Hematopoietic multipotent progenitor cell treated with erythropoietin and hydrocortisone succinate and interleukin-3 and kit ligand, for 17 days (in vitro differentiated cells): ENCODE measurements around the gene UBE2QL1.

Experiments used
- DNase-seq: peaks from one replicate; pipeline ENCODE4 v3.0.0-alpha.2; 2015; ENCODE audit warnings: low spot score

UBE2QL1 gene

DNA sequence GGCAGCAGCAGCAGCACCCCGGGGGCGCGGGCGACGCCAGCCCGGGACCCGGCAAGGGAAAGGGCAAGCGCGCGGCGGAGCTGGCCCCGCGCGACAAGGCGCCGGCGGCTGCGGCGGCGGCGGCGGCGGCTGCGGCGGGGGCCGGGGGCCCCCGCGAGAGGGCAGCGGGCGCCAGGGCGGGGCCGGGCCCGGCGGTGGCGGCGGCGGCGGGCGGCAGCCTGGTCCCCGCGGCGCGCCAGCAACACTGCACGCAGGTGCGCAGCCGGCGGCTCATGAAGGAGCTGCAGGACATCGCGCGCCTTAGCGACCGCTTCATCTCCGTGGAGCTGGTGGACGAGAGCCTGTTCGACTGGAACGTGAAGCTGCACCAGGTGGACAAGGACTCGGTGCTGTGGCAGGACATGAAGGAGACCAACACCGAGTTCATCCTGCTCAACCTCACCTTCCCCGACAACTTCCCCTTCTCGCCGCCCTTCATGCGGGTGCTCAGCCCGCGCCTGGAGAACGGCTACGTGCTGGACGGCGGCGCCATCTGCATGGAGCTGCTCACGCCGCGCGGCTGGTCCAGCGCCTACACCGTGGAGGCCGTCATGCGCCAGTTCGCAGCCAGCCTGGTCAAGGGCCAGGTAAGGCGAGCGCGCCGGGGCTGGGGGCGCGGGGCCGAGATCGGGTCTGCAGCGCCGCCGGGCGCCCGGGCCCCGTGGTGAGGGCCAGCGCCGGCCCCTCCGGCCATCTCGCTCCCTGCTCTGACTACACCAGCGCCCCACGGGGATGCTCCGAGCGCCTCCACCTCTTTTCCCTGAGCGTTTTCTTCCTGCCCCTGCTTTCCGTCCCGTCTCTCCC lies at the start of gene UBE2QL1:
UBE2QL1 (plus strand) TSS at position 238 of the 843 bp plus-strand sequence; CDS start at position 273, 35 bp downstream.
- no peak for DNase-seq

DNA sequence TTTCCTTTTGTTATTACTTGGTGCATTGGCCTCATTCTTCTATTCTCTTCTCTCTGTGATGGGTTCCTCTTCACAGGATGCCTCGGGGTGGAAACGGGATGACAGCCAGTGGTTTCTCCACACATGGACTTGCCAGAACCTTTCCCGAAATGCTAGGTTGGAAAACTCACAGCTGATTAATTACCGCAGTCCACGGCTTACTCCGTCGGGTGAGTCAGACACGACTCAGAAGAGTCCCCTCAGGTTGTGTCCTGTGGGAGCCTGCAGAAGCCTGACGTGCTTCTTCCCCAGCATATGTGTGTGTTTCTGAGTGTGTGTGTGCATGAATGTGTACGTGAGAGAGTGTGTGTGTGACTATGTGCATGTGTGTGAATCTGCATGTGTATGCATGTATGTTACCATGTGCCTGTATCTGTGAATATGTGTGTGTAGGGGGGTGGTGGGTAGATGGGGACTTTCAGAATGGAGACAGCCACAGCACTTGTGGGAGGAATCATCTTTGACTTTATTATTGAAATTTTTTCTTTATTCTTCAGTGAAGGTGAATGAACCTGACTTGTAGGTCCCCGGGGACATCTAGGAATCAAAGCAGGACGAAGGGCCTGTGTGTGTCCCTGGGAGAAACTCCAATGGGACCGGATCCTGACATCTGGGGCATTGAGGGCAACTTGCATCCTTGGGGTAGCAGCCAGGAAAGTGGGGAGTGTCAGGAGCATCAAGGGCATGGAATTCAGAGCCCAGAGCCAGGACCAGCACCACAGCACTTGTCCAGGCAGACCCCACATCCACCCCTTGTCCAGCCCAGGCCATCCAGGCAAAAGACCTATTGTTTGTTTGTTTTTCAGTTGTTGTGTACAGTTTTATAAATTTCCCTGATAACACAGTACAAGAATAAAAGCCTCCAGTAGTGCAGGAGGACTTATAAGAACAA lies 48.4 kb upstream of the UBE2QL1 start:
- no peak for DNase-seq

DNA sequence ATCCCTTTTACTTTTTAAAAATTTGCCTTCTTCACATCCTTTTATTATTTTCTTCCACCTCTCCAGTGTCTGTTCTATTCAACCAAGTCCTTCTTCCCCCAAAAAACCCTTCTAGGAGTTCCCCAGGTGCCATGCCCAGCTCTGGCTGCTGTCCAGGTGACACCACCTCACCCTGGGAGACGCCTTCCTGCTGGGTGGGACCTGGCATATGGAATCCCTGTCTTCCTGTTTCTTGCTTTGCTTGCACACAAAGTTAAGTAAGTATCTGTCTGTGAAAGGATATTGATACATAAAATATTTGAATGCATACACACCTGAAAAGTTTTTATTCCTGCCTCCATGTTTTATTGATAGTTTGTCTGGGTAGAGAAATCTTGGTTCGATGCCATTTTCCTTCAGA lies 47.2 kb upstream of the UBE2QL1 start:
- DNase-seq, result no peak

- no peak for DNase-seq
Measured at GRCh38 chr5:6402939-6403338, 45.7 kb upstream of the UBE2QL1 start.

DNA sequence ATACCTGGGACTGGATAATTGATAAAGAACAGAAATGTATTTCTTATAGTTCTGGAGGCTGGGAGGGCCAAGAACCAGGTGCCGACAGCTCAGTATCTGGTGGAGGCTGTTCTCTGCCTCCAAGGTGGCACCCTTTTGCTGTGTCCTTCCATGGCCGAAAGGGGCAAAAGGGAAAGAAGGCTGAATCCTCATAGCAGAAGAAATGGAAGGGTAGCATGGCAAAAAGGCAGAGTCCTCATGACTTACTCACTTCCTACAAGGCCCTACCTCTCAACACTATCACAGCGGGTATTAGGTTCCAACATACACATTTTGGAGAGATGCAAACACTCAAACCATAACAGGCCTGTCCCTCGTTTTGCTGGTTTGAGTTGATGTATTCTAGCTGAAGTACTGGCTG lies 45.2 kb upstream of the UBE2QL1 start:
- no peak for DNase-seq

GRCh38 chr5:6404129-6404528 lies 44.5 kb upstream of the UBE2QL1 start:
- DNase-seq, result no peak

DNA sequence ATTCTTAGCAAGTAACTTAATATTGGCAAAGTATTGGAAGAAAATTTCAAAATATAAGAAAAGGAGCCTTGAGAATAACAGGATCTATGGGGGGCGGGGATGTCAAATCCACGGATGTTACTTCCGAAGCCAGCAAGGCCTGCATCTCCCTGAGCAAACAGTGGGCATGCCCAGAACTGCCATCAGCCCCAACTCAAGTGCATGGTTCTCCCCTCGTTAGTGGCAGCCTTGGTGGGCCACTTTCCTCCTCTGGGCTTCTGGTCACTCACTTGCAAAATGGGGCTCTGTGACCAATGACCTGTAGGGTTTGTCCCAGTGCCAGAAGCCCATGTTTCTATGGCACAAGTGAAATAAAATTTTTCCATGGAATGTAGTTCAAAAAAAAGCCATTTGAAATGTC lies 43.1 kb upstream of the UBE2QL1 start:
- DNase-seq, result no peak

DNA sequence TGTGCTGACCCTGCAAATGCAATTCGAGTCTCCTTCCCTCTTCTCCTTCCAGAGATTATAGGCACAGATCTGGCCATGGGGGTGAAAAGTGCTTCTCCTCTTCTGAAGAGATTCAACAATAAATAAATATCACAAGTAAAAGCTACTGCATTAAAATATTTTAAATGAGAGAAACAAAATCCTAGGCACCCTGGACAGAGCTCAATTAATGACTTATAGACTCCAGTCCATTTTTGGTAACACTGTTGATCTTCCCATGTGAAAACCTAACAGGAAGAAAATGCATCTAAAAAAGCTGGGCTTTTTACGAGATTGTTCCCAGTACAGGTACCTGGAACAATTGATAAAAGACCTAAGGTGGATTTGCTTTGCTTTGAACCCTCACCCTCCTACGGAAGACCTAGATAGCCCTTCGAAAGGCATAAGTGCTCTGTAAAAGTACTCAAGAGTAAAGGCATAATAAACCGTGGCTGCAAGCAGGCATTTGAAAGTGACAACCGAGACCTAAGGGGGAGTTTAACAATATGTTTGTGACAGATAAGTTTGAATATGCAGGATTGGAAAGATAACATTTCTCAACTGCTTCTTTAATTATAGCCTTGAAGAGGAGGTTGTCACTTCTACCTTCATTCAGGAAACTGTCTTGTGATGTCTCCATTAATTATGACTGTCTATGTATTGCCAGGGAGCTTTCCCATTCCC lies 41.0 kb upstream of the UBE2QL1 start:
- no peak for DNase-seq

DNA sequence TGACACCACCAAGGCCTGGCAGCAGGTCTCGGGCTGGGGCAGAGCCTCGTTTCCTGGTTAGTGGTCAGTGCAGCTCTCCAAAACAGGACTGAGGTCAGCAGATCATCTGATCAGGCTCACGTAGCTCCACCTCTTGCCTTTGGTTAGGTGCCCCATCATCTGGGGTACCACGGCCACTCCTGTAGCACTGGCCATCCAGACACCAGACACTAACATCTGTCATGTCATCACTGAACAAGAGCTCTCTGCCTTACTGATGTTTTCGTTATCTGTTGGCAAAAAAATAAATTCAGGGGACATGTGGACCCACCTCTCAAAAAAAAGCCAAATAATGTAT lies 40.4 kb upstream of the UBE2QL1 start:
- DNase-seq, result no peak

GRCh38 chr5:6408627-6409446 lies 39.8 kb upstream of the UBE2QL1 start:
- DNase-seq, result no peak

DNA sequence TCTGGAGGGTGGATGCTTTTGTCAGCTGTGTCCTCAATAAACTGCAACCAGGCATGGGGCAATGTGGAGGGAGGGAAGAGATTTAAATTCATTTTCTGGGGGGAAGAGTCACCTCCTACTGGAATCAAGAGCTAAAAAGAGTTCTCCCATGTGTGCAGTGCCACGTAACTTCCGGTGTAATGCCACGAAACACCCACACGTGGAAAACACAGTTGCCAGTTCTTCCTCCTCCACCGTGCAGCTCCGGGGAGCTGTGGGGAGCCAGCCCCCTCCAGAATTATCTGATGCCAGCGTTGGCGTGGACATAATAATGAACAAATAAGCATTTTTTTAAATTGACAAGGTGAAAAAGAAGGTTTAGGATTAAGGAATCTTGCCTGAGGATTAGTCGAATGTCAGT lies 38.2 kb upstream of the UBE2QL1 start:
- no peak for DNase-seq

DNA sequence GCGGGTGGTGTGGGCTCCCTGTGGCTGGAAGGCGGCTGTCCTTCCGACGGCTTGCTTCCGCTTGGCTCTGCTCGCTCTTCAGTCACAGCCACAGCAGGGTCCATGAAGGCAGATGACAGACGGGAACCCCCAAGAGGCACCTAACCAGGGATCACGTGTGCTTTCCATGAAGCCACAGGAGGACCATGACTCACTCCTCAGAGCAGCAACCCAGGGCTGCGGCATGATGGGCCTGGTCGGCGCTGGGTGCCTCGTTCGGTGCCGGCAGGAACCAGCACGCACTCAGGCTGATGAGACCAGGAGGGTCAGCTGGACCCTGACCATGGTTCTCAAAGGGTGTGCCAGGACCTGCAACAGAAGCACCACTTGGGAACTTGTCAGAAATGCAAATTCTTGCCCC lies 37.5 kb upstream of the UBE2QL1 start:
- no peak for DNase-seq

DNA sequence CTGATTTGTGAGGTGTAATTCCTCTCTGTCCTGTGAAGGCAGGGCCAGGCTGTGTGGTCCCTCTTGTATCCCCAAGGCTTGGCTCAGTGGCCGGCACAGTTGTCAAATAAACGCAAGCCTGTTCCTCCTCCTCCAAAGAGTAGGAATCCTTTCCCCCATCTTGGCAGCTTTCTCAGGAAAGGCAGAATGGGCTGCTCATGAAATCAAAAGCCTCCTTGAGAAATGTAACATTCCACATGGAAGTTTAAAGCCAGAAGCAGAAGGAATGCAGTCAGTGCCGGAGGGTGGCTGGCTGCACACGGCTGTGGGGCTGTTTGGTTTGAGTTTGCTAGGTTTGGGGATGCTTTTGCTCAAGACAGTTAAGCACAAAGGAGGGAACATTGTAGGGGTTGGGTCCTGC lies 35.8 kb upstream of the UBE2QL1 start:
- no peak for DNase-seq

DNA sequence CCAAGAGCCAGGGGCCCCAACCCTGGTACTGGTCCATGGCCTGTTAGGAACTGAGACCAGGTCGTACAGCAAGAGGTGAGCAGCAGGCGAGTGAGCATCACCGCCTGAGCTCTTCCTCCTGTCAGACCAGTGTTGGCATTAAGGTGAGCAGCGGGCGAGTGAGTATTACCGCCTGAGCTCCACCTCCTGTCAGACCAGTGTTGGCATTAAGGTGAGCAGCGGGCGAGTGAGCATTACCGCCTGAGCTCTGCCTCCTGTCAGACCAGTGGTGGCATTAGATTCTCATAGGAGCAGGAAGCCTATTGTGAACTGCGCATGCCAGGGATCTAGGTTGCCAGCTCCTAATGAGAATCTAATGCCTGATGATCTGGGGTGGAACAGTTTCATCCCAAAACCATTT lies 31.0 kb upstream of the UBE2QL1 start:
- no peak for DNase-seq

DNA sequence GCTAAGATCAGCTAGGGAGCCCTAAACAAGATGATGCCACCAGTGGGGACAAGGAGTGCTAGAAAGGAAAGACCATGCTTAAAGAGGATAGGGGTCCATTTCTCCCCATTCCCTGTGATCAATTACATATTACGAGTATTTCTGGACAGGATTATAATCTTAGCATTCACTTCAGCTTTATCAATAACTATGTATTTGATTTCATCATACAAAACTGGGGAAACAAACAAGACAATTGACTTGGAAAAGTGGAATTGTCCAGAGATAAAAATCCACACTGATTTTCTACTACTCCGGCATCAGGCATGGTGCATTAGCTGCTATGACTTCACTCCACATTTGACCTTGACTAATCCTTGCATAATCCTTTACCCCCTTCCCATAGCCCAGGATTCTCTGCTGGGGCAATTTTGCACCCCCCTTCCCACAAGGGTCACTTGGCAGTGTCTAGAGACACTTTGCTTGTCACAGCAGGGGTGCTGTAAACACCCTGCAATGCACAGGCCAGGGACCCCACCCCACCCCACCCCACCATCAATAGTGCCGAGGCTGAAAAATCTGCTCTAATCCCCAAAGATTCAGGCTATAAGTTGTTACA lies 29.9 kb upstream of the UBE2QL1 start:
- no peak for DNase-seq

GRCh38 chr5:6419340-6419852 lies 29.3 kb upstream of the UBE2QL1 start:
- DNase-seq, result no peak

DNA sequence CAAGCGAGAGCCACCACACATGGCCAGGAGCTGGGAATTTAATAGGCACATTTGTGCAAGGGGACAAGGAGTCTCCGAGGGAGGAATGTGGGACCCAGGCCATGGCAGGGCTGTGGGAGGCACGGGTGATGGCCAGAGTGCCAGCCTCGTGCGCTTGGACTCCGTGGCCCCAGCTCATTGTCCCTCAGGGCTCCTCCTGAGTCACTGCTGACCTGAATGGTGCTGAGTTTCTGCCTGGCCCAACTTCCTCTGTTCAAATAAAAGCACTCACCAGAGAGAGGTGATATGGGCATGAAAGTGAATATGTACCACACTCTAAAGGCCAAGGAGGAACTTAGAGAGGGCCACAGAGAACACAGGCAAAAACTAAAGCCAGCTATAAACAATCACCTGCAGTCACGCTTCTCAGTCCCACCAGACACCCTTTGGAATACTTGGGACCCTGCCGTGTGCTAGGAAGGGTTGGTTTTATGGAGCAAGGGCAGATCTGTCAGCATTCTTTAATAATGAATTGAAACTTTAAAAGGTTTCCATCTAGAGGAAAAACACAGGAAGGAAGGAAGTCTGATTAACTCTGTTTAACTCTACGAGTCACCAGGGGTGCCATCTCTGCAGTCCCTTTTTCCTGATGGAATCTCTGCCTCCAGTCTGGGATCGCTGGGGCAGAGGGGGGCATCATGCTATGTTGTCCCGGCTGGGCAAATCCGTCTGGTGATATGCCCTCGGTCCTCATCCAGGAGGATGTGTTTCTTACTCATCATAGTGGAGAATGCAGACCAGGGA lies 25.1 kb upstream of the UBE2QL1 start:
- no peak for DNase-seq

GRCh38 chr5:6424110-6424659 lies 24.5 kb upstream of the UBE2QL1 start:
- no peak for DNase-seq

DNA sequence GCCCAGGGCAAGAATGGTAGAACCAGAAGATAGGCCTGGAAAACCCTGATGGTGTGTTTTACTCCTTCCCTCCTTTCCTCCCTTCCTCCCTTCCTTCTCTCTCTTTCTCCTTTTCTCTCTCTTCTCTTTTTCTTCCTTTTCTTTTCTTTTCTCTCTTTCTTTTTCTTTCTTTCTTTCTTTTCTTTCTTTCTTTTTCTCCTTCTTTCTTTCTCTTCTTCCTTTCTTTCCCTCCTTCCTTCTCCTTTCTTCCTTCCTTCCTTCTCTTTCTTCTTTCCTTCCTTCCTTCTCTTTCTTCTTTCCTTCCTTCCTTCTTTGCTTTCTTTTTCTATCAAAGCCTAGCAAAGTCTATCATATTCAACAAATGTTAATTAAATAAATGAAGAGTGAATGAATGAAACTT lies 24.0 kb upstream of the UBE2QL1 start:
- no peak for DNase-seq

DNA sequence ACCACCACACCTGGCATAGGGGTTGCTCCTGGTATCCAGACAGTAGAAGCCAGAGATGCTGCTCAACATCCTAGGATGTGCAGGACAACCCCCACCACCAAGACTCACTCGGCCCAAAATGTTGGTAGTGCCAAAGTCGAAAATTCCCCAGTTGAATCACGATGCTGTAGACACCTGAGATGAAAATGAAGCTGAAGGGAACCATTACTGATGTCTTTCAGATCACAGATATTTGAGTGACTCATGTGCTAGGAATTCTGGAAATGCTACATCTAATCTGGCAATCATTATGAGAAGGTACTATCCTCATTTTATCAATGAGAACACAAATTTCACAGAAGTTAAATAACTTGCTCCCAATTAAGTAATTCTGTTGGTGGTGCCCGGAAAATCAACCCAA lies 21.0 kb upstream of the UBE2QL1 start:
- DNase-seq, result no peak
